ENCODE measurements around the gene URM1.

Gene URM1

GRCh38 chr9:128388150-128388549, 17.0 kb downstream of the URM1 start:
- Histone ChIP-seq H3K9me3 (ENCODE audit: insufficient read depth, low read length) (no peaks in the 10 kb centered on the region), H3K36me3 (ENCODE audit: insufficient read depth, insufficient read length, low read length) (peaks cover 78% of the 10 kb centered on the region), H3K4me1 (ENCODE audit: insufficient read depth, insufficient read length) (peaks cover 35% of the 10 kb centered on the region), H3K4me3 (ENCODE audit: insufficient read length, low read depth) (no peak overlapping the region), H3K27me3 (ENCODE audit: insufficient read depth, insufficient read length) (peaks cover 95% of the 10 kb centered on the region), H3K9ac (ENCODE audit: insufficient read length, low read depth) (no peak overlapping the region)
- DNase-seq (ENCODE audit: low read depth, low spot score), result no peak
- no peak for TF ChIP-seq ZNF274 (IDR thresholded peaks at IDR 0.05; ENCODE audit: low read depth, low read length)
- TF ChIP-seq YY1 (IDR thresholded peaks at IDR 0.05; ENCODE audit: insufficient read depth, insufficient read length), result no peak
- TF ChIP-seq SUZ12 (IDR thresholded peaks at IDR 0.05; ENCODE audit: extremely low read depth, insufficient read depth, insufficient read length), result no peak

GRCh38 chr9:128389395-128390149, 18.4 kb downstream of the URM1 start:
- Histone ChIP-seq H3K4me1 (ENCODE audit: insufficient read depth, insufficient read length) (peaks cover 32% of the 10 kb centered on the region), H3K36me3 (ENCODE audit: insufficient read depth, insufficient read length, low read length) (peaks cover 68% of the 10 kb centered on the region), H3K9ac (ENCODE audit: insufficient read length, low read depth) (no peak overlapping the region), H3K27me3 (ENCODE audit: insufficient read depth, insufficient read length) (peaks cover 98% of the 10 kb centered on the region), H3K4me3 (ENCODE audit: insufficient read length, low read depth) (no peak overlapping the region), H3K9me3 (ENCODE audit: insufficient read depth, low read length) (no peaks in the 10 kb centered on the region)
- DNase-seq (ENCODE audit: low read depth, low spot score), result no peak
- TF ChIP-seq ZNF274 (IDR thresholded peaks at IDR 0.05; ENCODE audit: low read depth, low read length) (no peak), YY1 (IDR thresholded peaks at IDR 0.05; ENCODE audit: insufficient read depth, insufficient read length) (no peak), SUZ12 (IDR thresholded peaks at IDR 0.05; ENCODE audit: extremely low read depth, insufficient read depth, insufficient read length) (no peak)

- Histone ChIP-seq H3K36me3 (ENCODE audit: insufficient read depth, insufficient read length, low read length) (peaks cover 62% of the 10 kb centered on the region), H3K9ac (ENCODE audit: insufficient read length, low read depth) (no peak overlapping the region), H3K27me3 (ENCODE audit: insufficient read depth, insufficient read length) (peaks cover 98% of the 10 kb centered on the region), H3K4me1 (ENCODE audit: insufficient read depth, insufficient read length) (peaks cover 26% of the 10 kb centered on the region), H3K9me3 (ENCODE audit: insufficient read depth, low read length) (no peaks in the 10 kb centered on the region), H3K4me3 (ENCODE audit: insufficient read length, low read depth) (no peak overlapping the region)
- no peak for DNase-seq (ENCODE audit: low read depth, low spot score)
- TF ChIP-seq ZNF274 (IDR thresholded peaks at IDR 0.05; ENCODE audit: low read depth, low read length) (no peak), YY1 (IDR thresholded peaks at IDR 0.05; ENCODE audit: insufficient read depth, insufficient read length) (no peak), SUZ12 (IDR thresholded peaks at IDR 0.05; ENCODE audit: extremely low read depth, insufficient read depth, insufficient read length) (no peak)
Measured at GRCh38 chr9:128390150-128390812, 19.1 kb downstream of the URM1 start.

GRCh38 chr9:128390813-128391711, 19.9 kb downstream of the URM1 start:
- no peak for DNase-seq (ENCODE audit: low read depth, low spot score)
- no peak overlapping the region for H3K9ac ChIP-seq (ENCODE audit: insufficient read length, low read depth)
- peaks cover 20% of the 10 kb centered on the region for H3K4me1 ChIP-seq (ENCODE audit: insufficient read depth, insufficient read length)
- peaks cover 55% of the 10 kb centered on the region for H3K36me3 ChIP-seq (ENCODE audit: insufficient read depth, insufficient read length, low read length)
- H3K9me3 ChIP-seq (ENCODE audit: insufficient read depth, low read length), result no peaks in the 10 kb centered on the region
- H3K27me3 ChIP-seq (ENCODE audit: insufficient read depth, insufficient read length), result peaks cover 98% of the 10 kb centered on the region
- H3K4me3 ChIP-seq (ENCODE audit: insufficient read length, low read depth), result no peak overlapping the region
- TF ChIP-seq ZNF274 (IDR thresholded peaks at IDR 0.05; ENCODE audit: low read depth, low read length), result no peak
- TF ChIP-seq YY1 (IDR thresholded peaks at IDR 0.05; ENCODE audit: insufficient read depth, insufficient read length), result no peak
- TF ChIP-seq SUZ12 (IDR thresholded peaks at IDR 0.05; ENCODE audit: extremely low read depth, insufficient read depth, insufficient read length), result no peak

GRCh38 chr9:128391956-128392301, 20.8 kb downstream of the URM1 start:
- peak overlapping the region; percentile 88 for H3K9ac ChIP-seq (ENCODE audit: insufficient read length, low read depth)
- peaks cover 20% of the 10 kb centered on the region for H3K4me1 ChIP-seq (ENCODE audit: insufficient read depth, insufficient read length)
- DNase-seq (ENCODE audit: low read depth, low spot score), result no peak
- H3K27me3 ChIP-seq (ENCODE audit: insufficient read depth, insufficient read length), result peaks cover 97% of the 10 kb centered on the region
- no peak for TF ChIP-seq ZNF274 (IDR thresholded peaks at IDR 0.05; ENCODE audit: low read depth, low read length)
- TF ChIP-seq SUZ12 (IDR thresholded peaks at IDR 0.05; ENCODE audit: extremely low read depth, insufficient read depth, insufficient read length), result no peak
- no peak for TF ChIP-seq YY1 (IDR thresholded peaks at IDR 0.05; ENCODE audit: insufficient read depth, insufficient read length)
- no peaks in the 10 kb centered on the region for H3K9me3 ChIP-seq (ENCODE audit: insufficient read depth, low read length)
- H3K4me3 ChIP-seq (ENCODE audit: insufficient read length, low read depth), result peak overlapping the region; percentile 49
- peaks cover 46% of the 10 kb centered on the region for H3K36me3 ChIP-seq (ENCODE audit: insufficient read depth, insufficient read length, low read length)

- Histone ChIP-seq H3K4me1 (ENCODE audit: insufficient read depth, insufficient read length) (peaks cover 24% of the 10 kb centered on the region), H3K36me3 (ENCODE audit: insufficient read depth, insufficient read length, low read length) (peaks cover 40% of the 10 kb centered on the region), H3K9me3 (ENCODE audit: insufficient read depth, low read length) (no peaks in the 10 kb centered on the region), H3K27me3 (ENCODE audit: insufficient read depth, insufficient read length) (peaks cover 97% of the 10 kb centered on the region), H3K4me3 (ENCODE audit: insufficient read length, low read depth) (peak overlapping the region; percentile 49), H3K9ac (ENCODE audit: insufficient read length, low read depth) (peak overlapping the region; percentile 88)
- TF ChIP-seq ZNF274 (IDR thresholded peaks at IDR 0.05; ENCODE audit: low read depth, low read length) (no peak), SUZ12 (IDR thresholded peaks at IDR 0.05; ENCODE audit: extremely low read depth, insufficient read depth, insufficient read length) (peak; percentile 99), YY1 (IDR thresholded peaks at IDR 0.05; ENCODE audit: insufficient read depth, insufficient read length) (no peak)
- no peak for DNase-seq (ENCODE audit: low read depth, low spot score)
Measured at GRCh38 chr9:128392302-128393144, 21.3 kb downstream of the URM1 start.

Measured in NT2/D1 (cell line).